ENCODE results near the gene IFRD2.

IFRD2 gene

DNA sequence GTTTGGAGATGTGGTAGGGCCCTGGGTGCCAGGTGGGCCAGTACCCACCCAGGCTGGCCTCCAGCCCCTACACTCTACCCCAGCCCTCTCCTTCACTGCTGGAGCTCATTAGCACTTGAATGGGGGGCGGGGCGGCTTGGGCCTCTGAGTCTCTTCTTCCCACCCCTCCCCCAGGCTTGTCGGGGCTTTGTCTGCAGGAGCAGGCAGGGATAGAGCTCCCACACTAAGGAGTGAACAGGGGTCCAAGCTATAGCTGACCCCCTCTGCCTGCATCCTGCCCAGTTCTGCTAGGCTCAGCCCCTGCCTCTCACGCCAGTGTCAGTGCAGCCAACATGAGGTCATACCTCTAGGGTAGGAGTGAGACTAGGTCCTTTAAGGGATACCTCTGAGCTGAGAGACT is 51.1 kb downstream of the IFRD2 start:
- H3K4me3 ChIP-seq (ENCODE audit: low read depth, low read length), result no peak overlapping the region
- TF ChIP-seq, protein P1, sequence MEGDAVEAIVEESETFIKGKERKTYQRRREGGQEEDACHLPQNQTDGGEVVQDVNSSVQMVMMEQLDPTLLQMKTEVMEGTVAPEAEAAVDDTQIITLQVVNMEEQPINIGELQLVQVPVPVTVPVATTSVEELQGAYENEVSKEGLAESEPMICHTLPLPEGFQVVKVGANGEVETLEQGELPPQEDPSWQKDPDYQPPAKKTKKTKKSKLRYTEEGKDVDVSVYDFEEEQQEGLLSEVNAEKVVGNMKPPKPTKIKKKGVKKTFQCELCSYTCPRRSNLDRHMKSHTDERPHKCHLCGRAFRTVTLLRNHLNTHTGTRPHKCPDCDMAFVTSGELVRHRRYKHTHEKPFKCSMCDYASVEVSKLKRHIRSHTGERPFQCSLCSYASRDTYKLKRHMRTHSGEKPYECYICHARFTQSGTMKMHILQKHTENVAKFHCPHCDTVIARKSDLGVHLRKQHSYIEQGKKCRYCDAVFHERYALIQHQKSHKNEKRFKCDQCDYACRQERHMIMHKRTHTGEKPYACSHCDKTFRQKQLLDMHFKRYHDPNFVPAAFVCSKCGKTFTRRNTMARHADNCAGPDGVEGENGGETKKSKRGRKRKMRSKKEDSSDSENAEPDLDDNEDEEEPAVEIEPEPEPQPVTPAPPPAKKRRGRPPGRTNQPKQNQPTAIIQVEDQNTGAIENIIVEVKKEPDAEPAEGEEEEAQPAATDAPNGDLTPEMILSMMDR (IDR thresholded peaks at IDR 0.05; ENCODE audit: low read depth, low read length, missing control alignments), result no peak
- no peak for DNase-seq (ENCODE audit: low read depth)

DNA sequence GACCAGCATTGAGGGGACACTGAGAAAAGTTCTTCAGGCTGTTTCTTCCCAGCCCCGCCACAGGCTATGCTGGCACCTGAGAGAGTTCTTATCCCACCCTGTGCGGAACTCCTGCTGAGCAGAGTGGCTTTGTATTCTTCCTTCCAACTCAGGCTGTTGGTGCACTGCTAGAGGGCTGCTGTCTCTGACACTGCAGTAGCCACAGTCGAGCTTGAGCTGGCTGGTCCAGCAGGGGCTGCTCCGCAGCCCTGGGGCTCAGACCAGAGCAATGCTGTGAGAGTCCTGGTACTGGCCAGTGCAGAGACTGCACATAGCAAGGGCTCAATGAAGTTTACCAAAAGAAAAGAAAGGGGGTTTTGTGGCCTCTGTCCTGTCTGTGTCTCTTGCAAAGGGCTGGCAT is 52.6 kb downstream of the IFRD2 start:
- DNase-seq (ENCODE audit: low read depth), result no peak
- TF ChIP-seq, protein P1 (IDR thresholded peaks at IDR 0.05; ENCODE audit: low read depth, low read length, missing control alignments), result no peak
- no peak overlapping the region for H3K4me3 ChIP-seq (ENCODE audit: low read depth, low read length)

DNA sequence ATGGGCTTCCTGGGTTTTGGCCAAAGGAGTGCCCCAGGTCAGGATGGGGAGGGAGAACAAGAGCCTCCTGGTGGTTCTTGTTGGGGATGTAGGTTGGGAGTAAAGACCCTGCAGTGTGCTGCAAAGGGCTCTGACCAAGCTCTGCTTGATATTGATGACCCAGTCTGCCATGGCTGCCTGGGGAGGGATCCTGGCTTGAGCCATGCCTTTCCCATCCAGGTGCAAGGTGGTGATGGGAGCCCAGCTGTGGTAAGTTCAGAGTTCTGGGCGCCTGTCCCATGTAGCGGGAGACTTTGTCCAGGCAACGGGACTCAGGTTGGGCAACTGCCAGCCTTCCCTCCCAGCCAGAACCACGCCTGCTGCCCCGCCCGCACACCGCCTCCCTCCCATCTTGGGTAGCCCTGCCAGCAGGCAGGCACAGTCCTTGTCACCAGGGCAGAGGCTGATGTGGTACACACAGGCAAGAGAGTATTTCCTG is 53.6 kb downstream of the IFRD2 start:
- peak overlapping the region; percentile 94 for H3K4me3 ChIP-seq (ENCODE audit: low read depth, low read length)
- no peak for DNase-seq (ENCODE audit: low read depth)
- TF ChIP-seq, protein P1 (IDR thresholded peaks at IDR 0.05; ENCODE audit: low read depth, low read length, missing control alignments), result no peak

DNA sequence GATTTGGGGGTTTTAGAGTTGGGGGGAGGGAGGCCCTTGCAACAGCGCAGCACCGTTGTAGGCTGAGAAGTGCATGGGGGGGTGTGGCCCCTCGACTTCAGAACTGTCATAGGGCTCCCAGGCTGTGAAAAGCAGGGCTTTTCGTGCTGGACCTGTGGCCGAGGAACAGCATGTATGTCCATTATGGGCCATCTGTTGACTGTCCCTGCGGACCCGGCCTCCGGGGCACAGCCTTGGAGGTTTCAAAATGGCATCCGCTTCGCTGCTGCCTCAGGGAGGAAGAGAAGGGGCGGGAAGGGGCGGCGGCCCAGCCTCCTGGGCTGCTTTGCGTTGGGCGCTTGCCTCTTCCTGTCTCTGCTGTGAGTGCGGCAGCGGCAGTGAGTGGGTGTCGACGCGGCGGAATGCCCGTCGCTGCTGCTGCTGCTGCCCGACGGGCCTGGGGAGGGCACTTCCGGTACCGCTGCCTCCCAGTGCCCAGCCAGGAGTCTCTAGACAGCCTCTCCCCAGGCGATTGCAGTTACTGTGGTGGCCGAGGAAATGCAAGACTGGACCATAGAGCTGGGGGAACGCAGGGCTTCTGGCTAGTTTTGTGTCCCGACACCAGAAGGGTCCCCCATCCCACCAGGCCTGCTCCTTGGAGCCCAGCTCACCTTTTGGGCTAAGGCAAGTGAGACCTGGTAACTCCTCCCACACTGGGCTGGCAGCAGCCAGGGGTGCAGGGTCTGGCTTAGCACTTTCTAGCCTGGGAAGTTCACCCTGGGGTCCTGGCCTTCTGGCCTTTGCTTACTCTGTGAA is 54.3 kb downstream of the IFRD2 start:
- H3K4me3 ChIP-seq (ENCODE audit: low read depth, low read length), result peak overlapping the region; percentile 94
- peak; percentile 64 for DNase-seq (ENCODE audit: low read depth)
- TF ChIP-seq, protein P1 (IDR thresholded peaks at IDR 0.05; ENCODE audit: low read depth, low read length, missing control alignments), result no peak

Data from GM12864 (cell line).